ENCODE results near the gene ARX.

The ARX gene

DNA sequence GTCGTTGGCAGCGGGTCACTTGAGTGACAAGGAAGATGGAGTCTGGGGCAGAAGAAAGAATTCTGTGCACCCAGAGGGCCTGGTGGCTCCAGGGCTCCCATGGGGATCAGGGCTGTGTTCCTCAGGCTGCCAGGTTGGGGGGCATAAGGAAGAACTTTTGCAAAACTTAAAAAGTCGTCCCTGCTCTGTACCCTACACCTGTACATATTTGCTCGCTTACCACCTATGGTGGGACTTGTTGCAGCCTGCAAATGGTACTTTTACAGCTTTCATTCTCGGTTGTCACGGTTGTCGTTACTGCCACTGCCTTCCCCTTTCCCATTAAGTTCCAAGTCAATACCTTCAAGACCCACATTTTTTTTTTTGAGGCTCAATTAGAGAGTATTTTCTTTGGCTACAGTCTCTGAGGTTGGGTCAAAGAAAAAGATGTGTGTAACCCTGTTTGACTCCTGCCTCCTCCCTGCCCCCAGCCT is 9.1 kb downstream of the ARX start:
- Histone ChIP-seq H3K4me2 (ENCODE audit: low read depth, low read length) (peak overlapping the region; percentile 41), H3K4me1 (ENCODE audit: low read length) (no peaks in the 10 kb centered on the region), H3K27me3 (replicated peaks; ENCODE audit: insufficient read depth, low read length) (peaks cover 16% of the 10 kb centered on the region), H3K4me3 (ENCODE audit: low read length) (peak overlapping the region; percentile 15; the same call in 1 of the 2 replicates), H3K27ac (ENCODE audit: low read length) (no peak overlapping the region), H3K79me2 (ENCODE audit: low read length) (no peaks in the 10 kb centered on the region), H3K9me2 (replicated peaks; ENCODE audit: insufficient read depth, low read length) (no peaks in the 10 kb centered on the region), H2AFZ (ENCODE audit: low read length) (no peak overlapping the region), H3K9ac (ENCODE audit: low read length) (no peak overlapping the region), H3K9me3 (replicated peaks; ENCODE audit: insufficient read depth, low read length) (no peaks in the 10 kb centered on the region), H3F3A (ENCODE audit: insufficient read depth, low read length) (no peaks in the 10 kb centered on the region), H4K20me1 (ENCODE audit: insufficient read depth, low read length) (no peaks in the 10 kb centered on the region), H3K36me3 (replicated peaks; ENCODE audit: insufficient read depth, low read length) (no peaks in the 10 kb centered on the region)
- TF ChIP-seq EZH2phosphoT487 (IDR thresholded peaks at IDR 0.05; ENCODE audit: low read length) (no peak), EZH2 (optimal IDR thresholded peaks at IDR 0.05; ENCODE audit: low read depth, low read length) (no peak), CTCF (IDR thresholded peaks at IDR 0.05; ENCODE audit: low read length) (no peak)
- DNase-seq, result no peak

DNA sequence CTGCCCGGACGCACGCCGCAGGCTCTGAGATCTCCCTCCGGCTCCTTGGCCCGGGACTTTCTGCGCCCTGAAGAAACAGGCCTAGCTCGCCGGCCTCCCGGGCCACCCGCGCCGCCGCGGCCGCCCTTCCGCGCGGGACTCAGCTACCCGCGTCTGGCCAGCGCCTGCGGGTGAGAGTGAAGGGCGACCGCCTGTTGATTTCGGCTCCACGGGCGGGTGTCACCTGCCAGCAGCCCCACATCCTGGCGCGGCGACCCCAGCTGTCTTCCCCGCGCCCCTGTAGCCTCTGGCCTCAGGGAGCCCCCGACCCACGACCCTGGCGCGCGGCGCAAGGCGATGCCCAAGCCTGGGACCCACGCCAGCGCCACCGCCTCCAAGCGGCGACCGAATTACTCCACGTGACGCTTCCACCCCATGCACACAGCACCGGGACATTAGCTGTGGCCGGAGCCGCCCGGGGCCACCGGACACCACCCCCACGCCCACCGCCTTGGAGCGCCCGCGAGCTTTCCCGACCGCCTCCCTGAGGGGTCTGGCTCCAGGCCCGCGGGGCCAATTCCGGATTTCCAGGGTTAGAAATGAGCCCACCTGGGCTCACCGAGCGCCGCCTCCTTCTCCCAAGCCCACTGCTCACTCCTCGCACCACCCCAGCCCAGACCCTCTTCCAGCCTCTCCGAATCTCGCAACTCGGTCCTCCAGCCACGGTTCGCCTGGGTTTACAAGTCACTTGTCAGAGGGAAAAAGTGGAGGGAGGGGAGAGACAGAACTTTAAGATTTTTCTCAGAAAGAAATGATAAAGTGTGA is 10.2 kb downstream of the ARX start:
- Histone ChIP-seq H3F3A (ENCODE audit: insufficient read depth, low read length) (no peaks in the 10 kb centered on the region), H4K20me1 (ENCODE audit: insufficient read depth, low read length) (no peaks in the 10 kb centered on the region), H2AFZ (ENCODE audit: low read length) (no peak overlapping the region), H3K9me3 (replicated peaks; ENCODE audit: insufficient read depth, low read length) (no peaks in the 10 kb centered on the region), H3K27ac (ENCODE audit: low read length) (no peak overlapping the region), H3K4me1 (ENCODE audit: low read length) (no peaks in the 10 kb centered on the region), H3K9me2 (replicated peaks; ENCODE audit: insufficient read depth, low read length) (no peaks in the 10 kb centered on the region), H3K9ac (ENCODE audit: low read length) (no peak overlapping the region), H3K79me2 (ENCODE audit: low read length) (no peaks in the 10 kb centered on the region), H3K27me3 (replicated peaks; ENCODE audit: insufficient read depth, low read length) (peaks cover 16% of the 10 kb centered on the region), H3K4me2 (ENCODE audit: low read depth, low read length) (no peak overlapping the region), H3K4me3 (ENCODE audit: low read length) (no peak overlapping the region), H3K36me3 (replicated peaks; ENCODE audit: insufficient read depth, low read length) (no peaks in the 10 kb centered on the region)
- TF ChIP-seq EZH2 (optimal IDR thresholded peaks at IDR 0.05; ENCODE audit: low read depth, low read length) (no peak), EZH2phosphoT487 (IDR thresholded peaks at IDR 0.05; ENCODE audit: low read length) (no peak), CTCF (IDR thresholded peaks at IDR 0.05; ENCODE audit: low read length) (no peak)
- no peak for DNase-seq

- no peaks in the 10 kb centered on the region for H3K9me3 ChIP-seq (replicated peaks; ENCODE audit: insufficient read depth, low read length)
- H3K36me3 ChIP-seq (replicated peaks; ENCODE audit: insufficient read depth, low read length), result no peaks in the 10 kb centered on the region
- no peaks in the 10 kb centered on the region for H3K4me1 ChIP-seq (ENCODE audit: low read length)
- H3K9me2 ChIP-seq (replicated peaks; ENCODE audit: insufficient read depth, low read length), result no peaks in the 10 kb centered on the region
- H3K27ac ChIP-seq (ENCODE audit: low read length), result no peak overlapping the region
- H2AFZ ChIP-seq (ENCODE audit: low read length), result no peak overlapping the region
- no peaks in the 10 kb centered on the region for H4K20me1 ChIP-seq (ENCODE audit: insufficient read depth, low read length)
- no peaks in the 10 kb centered on the region for H3K79me2 ChIP-seq (ENCODE audit: low read length)
- H3K4me2 ChIP-seq (ENCODE audit: low read depth, low read length), result no peak overlapping the region
- H3K27me3 ChIP-seq (replicated peaks; ENCODE audit: insufficient read depth, low read length), result peaks cover 16% of the 10 kb centered on the region
- H3K4me3 ChIP-seq (ENCODE audit: low read length), result no peak overlapping the region
- no peak overlapping the region for H3K9ac ChIP-seq (ENCODE audit: low read length)
- DNase-seq, result no peak
- TF ChIP-seq EZH2 (optimal IDR thresholded peaks at IDR 0.05; ENCODE audit: low read depth, low read length) (no peak), CTCF (IDR thresholded peaks at IDR 0.05; ENCODE audit: low read length) (no peak), EZH2phosphoT487 (IDR thresholded peaks at IDR 0.05; ENCODE audit: low read length) (no peak)
- no peaks in the 10 kb centered on the region for H3F3A ChIP-seq (ENCODE audit: insufficient read depth, low read length)
Observed at GRCh38 chrX:25005034-25005381, 10.8 kb downstream of the ARX start.
